Mononuclear cell (primary cell): ENCODE results near the gene RNF40. TPM values are rescaled to one million over a fixed set of nuclear protein-coding genes. Genes with fewer than 3 reads are reported as not detected.
"Not testable (repeated sequence)": the region's sequence is repeated elsewhere in the genome, so short reads cannot be mapped to it uniquely, and the experiment has no call there.

Experiments used
- H3K27me3 ChIP-seq: 2 replicates; pipeline ENCODE4 v1.6.0; 2011; ENCODE audit warnings: low read length, control low read depth; ENCODE audit not compliant: insufficient read depth
- H3K4me1 ChIP-seq: 2 replicates; pipeline ENCODE4 v1.5.1; 2011; ENCODE audit warnings: mild to moderate bottlenecking, low read length, control low read depth; ENCODE audit not compliant: insufficient read depth
- H3K4me3 ChIP-seq: 2 replicates; pipeline ENCODE4 v1.5.1; 2011; ENCODE audit warnings: mild to moderate bottlenecking, low read length, moderate library complexity
- H3K9me3 ChIP-seq: 2 replicates; pipeline ENCODE4 v1.5.1; 2011; ENCODE audit warnings: low read depth, mild to moderate bottlenecking, control low read depth, low read length
- total RNA-seq: library from RNA; depleted of rRNA; stranded (reverse); fragments of >200 nt; gene quantifications from one replicate; pipeline ENCODE4 v1.2.3, GENCODE V29; 2012

Gene RNF40
- total RNA-seq, 1 donor, result 44.1 TPM

GRCh38 chr16:30797670-30798309 is 35.7 kb downstream of the RNF40 start:
- H3K4me1 ChIP-seq, result peaks cover 3% of the 10 kb centered on the region

GRCh38 chr16:30802936-30803335 is 40.8 kb downstream of the RNF40 start:
- H3K9me3 ChIP-seq, result no peaks in the 10 kb centered on the region
- peaks cover 33% of the 10 kb centered on the region for H3K4me1 ChIP-seq
- H3K4me3 ChIP-seq, result no peak overlapping the region
- no peaks in the 10 kb centered on the region for H3K27me3 ChIP-seq

More at GRCh38 chr16:30797670-30798309, 35.7 kb downstream of the RNF40 start:
- H3K27me3 ChIP-seq, result no peaks in the 10 kb centered on the region
- no peaks in the 10 kb centered on the region for H3K9me3 ChIP-seq
- H3K4me3 ChIP-seq, result no peak overlapping the region

- H3K4me1 ChIP-seq, result peaks cover 36% of the 10 kb centered on the region
- peak overlapping the region; percentile 66 for H3K4me3 ChIP-seq
Measured at GRCh38 chr16:30805056-30805369, 42.9 kb downstream of the RNF40 start.

GRCh38 chr16:30805370-30806169 is 43.4 kb downstream of the RNF40 start:
- Histone ChIP-seq H3K27me3 (no peaks in the 10 kb centered on the region), H3K4me1 (peaks cover 36% of the 10 kb centered on the region), H3K4me3 (peak overlapping the region; percentile 66), H3K9me3 (no peaks in the 10 kb centered on the region)

More at GRCh38 chr16:30805056-30805369, 42.9 kb downstream of the RNF40 start:
- Histone ChIP-seq H3K9me3 (no peaks in the 10 kb centered on the region), H3K27me3 (no peaks in the 10 kb centered on the region)

GRCh38 chr16:30808146-30808545 is 46.0 kb downstream of the RNF40 start:
- Histone ChIP-seq H3K27me3 (no peaks in the 10 kb centered on the region), H3K4me3 (no peak overlapping the region), H3K4me1 (peaks cover 39% of the 10 kb centered on the region), H3K9me3 (no peaks in the 10 kb centered on the region)

- H3K4me3 ChIP-seq, H3K9me3 ChIP-seq, H3K27me3 ChIP-seq: not testable (repeated sequence)
- H3K4me1 ChIP-seq, result peaks cover 45% of the 10 kb centered on the region
Measured at GRCh38 chr16:30808890-30809426, 46.8 kb downstream of the RNF40 start.

GRCh38 chr16:30809675-30810074 is 47.6 kb downstream of the RNF40 start:
- not testable (repeated sequence) for H3K4me3 ChIP-seq, H3K27me3 ChIP-seq, H3K9me3 ChIP-seq
- peaks cover 49% of the 10 kb centered on the region for H3K4me1 ChIP-seq

GRCh38 chr16:30813821-30814189 is 51.7 kb downstream of the RNF40 start:
- no peaks in the 10 kb centered on the region for H3K27me3 ChIP-seq
- H3K4me3 ChIP-seq, result peak overlapping the region; percentile 32
- no peaks in the 10 kb centered on the region for H3K9me3 ChIP-seq
- H3K4me1 ChIP-seq, result peaks cover 24% of the 10 kb centered on the region

GRCh38 chr16:30816769-30817168 is 54.6 kb downstream of the RNF40 start:
- Histone ChIP-seq H3K4me3 (no peak overlapping the region), H3K4me1 (peaks cover 24% of the 10 kb centered on the region), H3K27me3 (no peaks in the 10 kb centered on the region), H3K9me3 (no peaks in the 10 kb centered on the region)

- H3K27me3 ChIP-seq, result no peaks in the 10 kb centered on the region
- no peak overlapping the region for H3K4me3 ChIP-seq
- H3K4me1 ChIP-seq, result no peaks in the 10 kb centered on the region
- H3K9me3 ChIP-seq, result no peaks in the 10 kb centered on the region
Measured at GRCh38 chr16:30820952-30821421, 58.9 kb downstream of the RNF40 start.

- not testable (repeated sequence) for H3K27me3 ChIP-seq, H3K9me3 ChIP-seq, H3K4me1 ChIP-seq, H3K4me3 ChIP-seq
Measured at GRCh38 chr16:30821441-30821840, 59.3 kb downstream of the RNF40 start.

GRCh38 chr16:30821891-30822290 is 59.8 kb downstream of the RNF40 start:
- H3K4me1 ChIP-seq, result no peaks in the 10 kb centered on the region
- H3K4me3 ChIP-seq, result no peak overlapping the region
- H3K9me3 ChIP-seq, result no peaks in the 10 kb centered on the region
- H3K27me3 ChIP-seq, result no peaks in the 10 kb centered on the region

Other genes with a start within 250 kb of the RNF40 start
- 5.7 TPM for gene ZNF768, start 235.8 kb upstream of the RNF40 start, total RNA-seq
- gene ZNF747, start 227.5 kb upstream of the RNF40 start, total RNA-seq, result 6.0 TPM
- gene ZNF764, start 203.9 kb upstream of the RNF40 start, total RNA-seq, result 10.5 TPM
- 9.4 TPM for gene ZNF688, start 190.6 kb upstream of the RNF40 start, total RNA-seq
- gene ZNF785, start 176.6 kb upstream of the RNF40 start, total RNA-seq, result 2.6 TPM
- 14.9 TPM for gene ZNF689, start 151.9 kb upstream of the RNF40 start, total RNA-seq
- 20.8 TPM for gene PRR14, start 111.4 kb upstream of the RNF40 start, total RNA-seq
- gene FBRS, start 103.9 kb upstream of the RNF40 start, total RNA-seq, result 100 TPM
- gene SRCAP, start 63.2 kb upstream of the RNF40 start, total RNA-seq, result 16.5 TPM
- 15.7 TPM for gene PHKG2, start 13.9 kb upstream of the RNF40 start, total RNA-seq
- gene CFAP119, start 260 bp upstream of the RNF40 start, total RNA-seq, result 2.2 TPM
- 3.4 TPM for gene ZNF629, start 24.9 kb downstream of the RNF40 start, total RNA-seq
- 17.0 TPM for gene BCL7C, start 131.8 kb downstream of the RNF40 start, total RNA-seq
- gene CTF1, start 134.3 kb downstream of the RNF40 start, total RNA-seq, result 0.21 TPM
- 5.4 TPM for gene FBXL19, start 161.2 kb downstream of the RNF40 start, total RNA-seq
- 11.3 TPM for gene ORAI3, start 186.7 kb downstream of the RNF40 start, total RNA-seq
- gene SETD1A, start 195.4 kb downstream of the RNF40 start, total RNA-seq, result 16.1 TPM
- gene HSD3B7, start 222.9 kb downstream of the RNF40 start, total RNA-seq, result 0.73 TPM
- gene STX1B, start 248.3 kb downstream of the RNF40 start, total RNA-seq, result 0.63 TPM